ENCODE measurements around the gene SHANK1.
A peak's percentile ranks its signal among the peaks of the same experiment; 100 is the strongest.

The SHANK1 gene

GRCh38 chr19:50710094-50710493 is 9.5 kb downstream of the SHANK1 start:
- peak; percentile 24; the same call in 1 of the 2 replicates for TF ChIP-seq CTCF (IDR thresholded peaks at IDR 0.05)

- no peak for TF ChIP-seq CTCF (IDR thresholded peaks at IDR 0.05)
Observed at GRCh38 chr19:50708179-50708879, 11.3 kb downstream of the SHANK1 start.

GRCh38 chr19:50706387-50706786 is 13.2 kb downstream of the SHANK1 start:
- no peak for TF ChIP-seq CTCF (IDR thresholded peaks at IDR 0.05)

- peak; percentile 70 for TF ChIP-seq CTCF (IDR thresholded peaks at IDR 0.05)
Observed at GRCh38 chr19:50705422-50706019, 14.1 kb downstream of the SHANK1 start.

GRCh38 chr19:50703915-50704796 is 15.4 kb downstream of the SHANK1 start:
- TF ChIP-seq CTCF (IDR thresholded peaks at IDR 0.05), result peak; percentile 39; the same call in 1 of the 2 replicates

- TF ChIP-seq CTCF (IDR thresholded peaks at IDR 0.05), result no peak
Observed at GRCh38 chr19:50702871-50703829, 16.5 kb downstream of the SHANK1 start.

Data from LNCAP (cell line).